BJ (cell line): ENCODE results near the gene YOD1. TPM values are rescaled to one million over a fixed set of nuclear protein-coding genes. Genes with fewer than 3 reads are reported as not detected.
"Not testable (repeated sequence)": the region's sequence is repeated elsewhere in the genome, so short reads cannot be mapped to it uniquely, and the experiment has no call there.

Source experiments
- CTCF ChIA-PET: fragments of 350-600 bp; formaldehyde crosslinking; extraction: SDS; loops from one replicate; lab custom pipeline; 2021; ENCODE audit warnings: antibody characterized with exemption, inconsistent platforms; lab: Yijun Ruan, JAX
- POLR2A ChIA-PET: fragments of 300-600 bp; sonication (Branson Sonifier 250); formaldehyde crosslinking; extraction: SDS; loops from one replicate; lab custom pipeline; 2021; ENCODE audit warnings: antibody characterized with exemption; lab: Charles Lee
- DNase-seq: peaks from one replicate; pipeline ENCODE4 v3.0.0-alpha.2; 2011; ENCODE audit warnings: low read depth
- H3K27me3 ChIP-seq: 2 replicates; pipeline ENCODE4 v1.6.0; 2011; ENCODE audit warnings: low read length; ENCODE audit not compliant: control insufficient read depth, insufficient read depth
- H3K36me3 ChIP-seq: 2 replicates; pipeline ENCODE4 v1.5.1; 2011; ENCODE audit warnings: low read length; ENCODE audit not compliant: control insufficient read depth, insufficient read depth
- H3K4me3 ChIP-seq: 2 replicates; pipeline ENCODE4 v1.5.1; 2011; ENCODE audit warnings: low read depth, mild to moderate bottlenecking, control low read depth, low read length
- polyA plus RNA-seq: library from polyadenylated mRNA; depleted of rRNA; stranded (reverse); fragments of >200 nt; gene quantifications from 2 replicates; pipeline ENCODE4 v1.2.3, GENCODE V29; 2011
- TF ChIP-seq, protein P1 (sequence below): IDR thresholded peaks from 2 replicates; pipeline ENCODE4 v1.5.1; 2011; ENCODE audit warnings: low read depth, mild to moderate bottlenecking, control low read depth, inconsistent platforms, low read length, moderate library complexity; ENCODE audit not compliant: insufficient read depth

YOD1 gene
- polyA plus RNA-seq, 1 experiment = 1.2 TPM

DNA sequence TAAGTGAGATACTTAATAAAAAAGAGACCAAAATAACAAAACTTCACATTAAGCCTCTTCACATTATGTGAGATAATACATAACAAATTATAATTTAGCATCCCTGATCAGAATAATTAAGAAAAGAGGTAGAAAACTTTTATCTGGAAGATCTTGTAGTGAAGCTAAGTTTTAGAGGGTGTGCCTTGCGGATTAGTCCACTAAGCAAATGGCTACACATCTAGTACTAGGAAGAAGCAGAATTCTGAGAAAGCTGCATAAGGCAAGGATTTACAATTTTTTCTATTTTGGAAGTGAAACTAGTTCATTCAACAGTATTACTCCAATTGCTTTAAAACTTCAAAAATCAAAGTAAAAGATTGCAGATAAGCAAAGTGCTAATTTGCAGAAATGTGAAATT lies 3.5 kb downstream of the YOD1 start:
- ChIA-PET POLR2A (no interaction called here), CTCF (interaction anchor here (0.9 to 3.1 kb wide), 5 partner anchors 11 to 135 kb away, joined by 3 to 7 read pairs (median 4); no protein-coding TSS in a partner anchor)
- H3K36me3 ChIP-seq = peaks cover 4% of the 10 kb centered on the region

DNA sequence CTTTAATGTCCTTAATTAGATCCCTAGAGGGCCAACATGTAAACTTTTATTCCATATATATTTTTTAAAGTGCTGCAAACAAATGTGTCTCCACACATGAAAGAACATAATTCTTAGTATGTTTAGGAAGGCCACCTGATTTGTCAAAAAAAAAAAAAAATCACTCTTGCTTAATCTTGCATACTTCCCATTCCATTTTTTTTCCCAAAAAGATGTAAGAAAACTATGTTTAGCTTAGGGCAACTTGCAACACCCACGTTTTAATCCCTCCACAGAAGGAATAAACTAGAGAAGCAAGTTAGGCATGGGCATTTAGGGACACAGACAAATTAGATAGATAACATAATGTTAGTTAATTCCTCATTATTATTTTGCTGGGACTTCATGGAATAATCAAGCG lies 5.6 kb downstream of the YOD1 start:
- DNase-seq = no peak
- no peaks in the 10 kb centered on the region for H3K27me3 ChIP-seq
- POLR2A ChIA-PET = interaction anchor here (0.6 kb wide), 1 partner anchor 46 kb away, joined by 6 read pairs; no protein-coding TSS in a partner anchor
- peaks cover 4% of the 10 kb centered on the region for H3K36me3 ChIP-seq
- H3K4me3 ChIP-seq = no peak overlapping the region
- CTCF ChIA-PET = interaction anchor here (0.7 to 1.6 kb wide), 5 partner anchors 39 to 539 kb away, joined by 3 to 9 read pairs (median 3); no protein-coding TSS in a partner anchor
- TF ChIP-seq, protein P1, sequence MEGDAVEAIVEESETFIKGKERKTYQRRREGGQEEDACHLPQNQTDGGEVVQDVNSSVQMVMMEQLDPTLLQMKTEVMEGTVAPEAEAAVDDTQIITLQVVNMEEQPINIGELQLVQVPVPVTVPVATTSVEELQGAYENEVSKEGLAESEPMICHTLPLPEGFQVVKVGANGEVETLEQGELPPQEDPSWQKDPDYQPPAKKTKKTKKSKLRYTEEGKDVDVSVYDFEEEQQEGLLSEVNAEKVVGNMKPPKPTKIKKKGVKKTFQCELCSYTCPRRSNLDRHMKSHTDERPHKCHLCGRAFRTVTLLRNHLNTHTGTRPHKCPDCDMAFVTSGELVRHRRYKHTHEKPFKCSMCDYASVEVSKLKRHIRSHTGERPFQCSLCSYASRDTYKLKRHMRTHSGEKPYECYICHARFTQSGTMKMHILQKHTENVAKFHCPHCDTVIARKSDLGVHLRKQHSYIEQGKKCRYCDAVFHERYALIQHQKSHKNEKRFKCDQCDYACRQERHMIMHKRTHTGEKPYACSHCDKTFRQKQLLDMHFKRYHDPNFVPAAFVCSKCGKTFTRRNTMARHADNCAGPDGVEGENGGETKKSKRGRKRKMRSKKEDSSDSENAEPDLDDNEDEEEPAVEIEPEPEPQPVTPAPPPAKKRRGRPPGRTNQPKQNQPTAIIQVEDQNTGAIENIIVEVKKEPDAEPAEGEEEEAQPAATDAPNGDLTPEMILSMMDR = no peak

More for the DNA sequence above, 3.5 kb downstream of the YOD1 start:
- no peak overlapping the region for H3K4me3 ChIP-seq
- TF ChIP-seq, protein P1 = no peak
- no peak for DNase-seq
- H3K27me3 ChIP-seq = no peaks in the 10 kb centered on the region

DNA sequence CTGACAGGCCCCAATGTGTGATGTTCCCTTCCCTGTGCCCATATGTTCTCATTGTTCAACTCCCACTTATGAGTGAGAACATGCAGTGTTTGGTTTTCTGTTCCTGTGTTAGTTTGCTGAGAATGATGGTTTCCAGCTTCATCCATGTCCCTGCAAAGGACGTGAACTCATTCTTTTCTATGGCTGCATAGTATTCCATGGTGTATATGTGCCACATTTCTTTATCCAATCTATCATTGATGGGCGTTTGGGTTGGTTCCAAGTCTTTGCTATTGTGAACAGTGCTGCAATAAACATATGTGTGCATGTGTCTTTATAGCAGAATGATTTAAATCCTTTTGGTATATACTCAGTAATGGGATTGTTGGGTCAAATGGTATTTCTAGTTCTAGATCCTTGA lies 9.6 kb downstream of the YOD1 start:
- H3K4me3 ChIP-seq, DNase-seq, POLR2A ChIA-PET, H3K27me3 ChIP-seq, H3K36me3 ChIP-seq: not testable (repeated sequence)
- CTCF ChIA-PET = interaction anchor here (0.7 kb wide), 1 partner anchor 56 kb away, joined by 3 read pairs; no protein-coding TSS in a partner anchor

DNA sequence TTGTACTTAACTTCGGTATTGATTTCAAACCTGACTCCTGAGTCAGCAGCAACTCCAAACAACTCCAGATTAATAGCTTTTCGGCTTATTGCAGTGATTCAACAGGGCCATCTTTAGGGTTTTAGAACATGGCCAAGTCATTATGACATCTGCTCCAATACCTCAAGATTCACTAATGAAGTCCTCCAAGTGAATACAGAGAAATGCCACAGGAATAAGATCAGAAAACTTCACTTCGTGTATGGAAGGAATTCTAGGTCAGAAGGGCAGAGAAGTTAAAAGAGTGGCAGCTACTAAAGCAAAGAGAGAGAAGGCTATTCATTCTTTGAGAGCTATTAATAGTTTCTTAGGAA lies 10.9 kb downstream of the YOD1 start:
- no peaks in the 10 kb centered on the region for H3K36me3 ChIP-seq
- TF ChIP-seq, protein P1 = no peak
- ChIA-PET POLR2A (interaction anchor here (0.6 to 1.0 kb wide), 3 partner anchors 14 to 749 kb away, joined by 3 to 21 read pairs (median 6); no protein-coding TSS in a partner anchor), CTCF (interaction anchor here (0.6 to 1.5 kb wide), 6 partner anchors 9 to 145 kb away, joined by 3 to 4 read pairs (median 3); no protein-coding TSS in a partner anchor)
- peak; percentile 69 for DNase-seq
- no peaks in the 10 kb centered on the region for H3K27me3 ChIP-seq
- no peak overlapping the region for H3K4me3 ChIP-seq

DNA sequence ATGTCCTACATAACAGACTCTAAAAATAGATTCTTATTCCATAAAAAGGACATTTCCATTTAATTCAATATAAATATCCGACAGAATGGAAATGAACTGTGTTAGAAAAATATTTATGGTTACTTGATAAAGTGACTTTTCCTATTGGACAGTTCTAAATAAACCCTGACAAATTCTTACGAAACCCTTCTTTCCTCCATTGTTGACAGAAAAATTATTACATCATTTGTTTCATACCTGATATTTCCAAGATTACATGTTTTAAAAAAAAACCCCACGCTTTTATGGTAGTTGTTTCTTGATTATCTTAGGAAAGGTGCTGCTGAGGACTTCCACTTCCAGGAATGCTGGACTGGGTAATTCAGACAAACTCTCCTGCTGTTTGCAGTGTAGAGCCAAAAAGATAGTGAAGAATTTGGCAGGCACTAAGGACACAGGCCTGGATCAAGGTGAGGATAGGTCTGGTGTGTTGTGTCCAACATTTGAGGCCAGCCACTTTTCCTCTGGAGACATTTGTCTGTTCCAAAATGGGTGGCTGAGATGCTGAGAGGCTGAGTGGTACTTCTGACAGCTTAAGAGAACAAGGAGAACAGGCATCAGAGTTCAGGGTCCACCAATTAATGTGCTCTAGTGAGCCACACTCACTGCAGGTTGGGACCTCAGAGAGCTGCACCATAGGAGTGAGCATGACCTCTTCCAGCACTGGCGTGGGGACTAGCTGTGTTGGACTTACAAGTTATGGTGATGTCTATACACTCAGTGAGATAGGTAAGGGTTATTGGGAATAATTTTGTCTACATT lies 11.4 kb downstream of the YOD1 start:
- Histone ChIP-seq H3K4me3 (no peak overlapping the region), H3K27me3 (no peaks in the 10 kb centered on the region), H3K36me3 (no peaks in the 10 kb centered on the region)
- ChIA-PET CTCF (interaction anchor here (0.6 to 1.5 kb wide), 6 partner anchors 8 to 540 kb away, joined by 3 to 4 read pairs (median 3); no protein-coding TSS in a partner anchor), POLR2A (interaction anchor here (0.6 to 1.0 kb wide), 2 partner anchors 13 to 15 kb away, joined by 3 to 6 read pairs; no protein-coding TSS in a partner anchor)
- TF ChIP-seq, protein P1 = no peak
- no peak for DNase-seq
